Measurements from ENCODE around the gene AGT.
A peak's percentile ranks its signal among the peaks of the same experiment; 100 is the strongest.

Gene AGT

GRCh38 chr1:230713915-230714764, at the start of gene AGT:
TSS of gene AGT (minus strand) at chr1:230714122. CDS start at chr1:230710823, 3,299 bp downstream.
- DNase-seq = peak in 46 of 51 donors; percentile 26 to 89 (median 72)

- DNase-seq = no peak
Measured at GRCh38 chr1:230761443-230762167, 47.7 kb upstream of the AGT start.

GRCh38 chr1:230760360-230760827, 46.5 kb upstream of the AGT start:
- no peak for DNase-seq

GRCh38 chr1:230759369-230760065, 45.6 kb upstream of the AGT start:
- DNase-seq = no peak

- DNase-seq = no peak
Measured at GRCh38 chr1:230758709-230759368, 44.9 kb upstream of the AGT start.

GRCh38 chr1:230757856-230758708, 44.2 kb upstream of the AGT start:
- DNase-seq = no peak

GRCh38 chr1:230754796-230755195, 40.9 kb upstream of the AGT start:
- DNase-seq = no peak

- DNase-seq = peak in 28 of 51 donors; percentile 13 to 84 (median 37)
Measured at GRCh38 chr1:230753586-230754251, 39.8 kb upstream of the AGT start.

- DNase-seq = peak in 2 of 51 donors; percentile 40 to 60
Measured at GRCh38 chr1:230753191-230753585, 39.3 kb upstream of the AGT start.

GRCh38 chr1:230752407-230752806, 38.5 kb upstream of the AGT start:
- peak in 48 of 51 donors; percentile 35 to 91 (median 73) for DNase-seq

- DNase-seq = no peak
Measured at GRCh38 chr1:230750986-230751625, 37.2 kb upstream of the AGT start.

GRCh38 chr1:230750576-230750975, 36.7 kb upstream of the AGT start:
- no peak for DNase-seq

GRCh38 chr1:230749635-230750034, 35.7 kb upstream of the AGT start:
- DNase-seq = no peak

GRCh38 chr1:230749150-230749549, 35.2 kb upstream of the AGT start:
- DNase-seq = no peak

GRCh38 chr1:230747890-230748800, 34.2 kb upstream of the AGT start:
- DNase-seq = no peak

- DNase-seq = no peak
Measured at GRCh38 chr1:230747127-230747730, 33.3 kb upstream of the AGT start, which contains the start of gene CAPN9. TSS of gene CAPN9 (plus strand) at chr1:230747388. CDS start at chr1:230747497, 109 bp downstream.

GRCh38 chr1:230746617-230747016, 32.7 kb upstream of the AGT start:
- DNase-seq = no peak

- DNase-seq = no peak
Measured at GRCh38 chr1:230745071-230745470, 31.1 kb upstream of the AGT start.

Data from hypothalamus (tissue), 51 donors.